Measurements from ENCODE around the gene GP1BA.

DNA sequence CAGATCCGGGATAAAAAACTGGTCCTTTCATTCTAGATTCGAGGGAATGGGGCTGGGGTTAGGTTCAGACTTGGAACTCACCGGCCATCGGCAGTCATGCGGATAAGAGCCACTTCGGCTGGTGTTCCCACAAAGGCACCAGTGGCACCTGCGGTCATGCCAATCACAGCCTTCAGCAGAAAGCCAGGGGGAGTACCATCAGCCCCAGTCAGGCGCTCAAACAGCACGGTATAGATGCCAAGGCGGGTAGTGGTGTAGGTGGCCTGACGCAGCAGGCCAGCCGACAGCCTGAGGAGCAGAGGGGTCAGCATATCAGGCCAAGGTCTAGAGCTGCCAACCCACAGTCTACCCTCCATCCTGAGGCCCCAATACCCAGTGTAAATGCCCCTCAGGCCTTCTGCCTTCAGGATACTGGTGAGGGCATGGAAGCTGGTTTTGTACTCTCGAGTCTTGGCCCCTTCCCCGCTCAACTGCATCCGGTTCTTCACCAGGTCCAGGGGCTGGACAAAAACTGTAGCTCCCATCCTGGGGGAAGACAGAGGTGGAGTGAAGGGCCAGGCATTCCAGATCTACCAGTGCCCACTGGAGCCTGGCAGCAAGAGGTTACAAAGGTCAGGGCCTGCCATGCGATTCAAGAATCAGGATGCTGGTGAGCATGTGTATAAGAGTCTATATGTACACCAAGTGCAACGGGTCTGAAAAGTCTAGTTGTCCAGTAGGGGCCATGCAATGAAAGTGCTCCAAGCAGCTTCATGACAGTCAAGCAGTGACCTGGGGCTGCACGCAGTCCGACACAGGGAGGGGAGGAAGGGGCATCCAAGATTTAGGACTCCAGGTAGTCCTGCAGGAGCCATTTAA is 6.8 kb downstream of the GP1BA start:
- TF ChIP-seq, protein P1, sequence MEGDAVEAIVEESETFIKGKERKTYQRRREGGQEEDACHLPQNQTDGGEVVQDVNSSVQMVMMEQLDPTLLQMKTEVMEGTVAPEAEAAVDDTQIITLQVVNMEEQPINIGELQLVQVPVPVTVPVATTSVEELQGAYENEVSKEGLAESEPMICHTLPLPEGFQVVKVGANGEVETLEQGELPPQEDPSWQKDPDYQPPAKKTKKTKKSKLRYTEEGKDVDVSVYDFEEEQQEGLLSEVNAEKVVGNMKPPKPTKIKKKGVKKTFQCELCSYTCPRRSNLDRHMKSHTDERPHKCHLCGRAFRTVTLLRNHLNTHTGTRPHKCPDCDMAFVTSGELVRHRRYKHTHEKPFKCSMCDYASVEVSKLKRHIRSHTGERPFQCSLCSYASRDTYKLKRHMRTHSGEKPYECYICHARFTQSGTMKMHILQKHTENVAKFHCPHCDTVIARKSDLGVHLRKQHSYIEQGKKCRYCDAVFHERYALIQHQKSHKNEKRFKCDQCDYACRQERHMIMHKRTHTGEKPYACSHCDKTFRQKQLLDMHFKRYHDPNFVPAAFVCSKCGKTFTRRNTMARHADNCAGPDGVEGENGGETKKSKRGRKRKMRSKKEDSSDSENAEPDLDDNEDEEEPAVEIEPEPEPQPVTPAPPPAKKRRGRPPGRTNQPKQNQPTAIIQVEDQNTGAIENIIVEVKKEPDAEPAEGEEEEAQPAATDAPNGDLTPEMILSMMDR (conservative IDR thresholded peaks at IDR 0.05; ENCODE audit: low read depth in 2 of 2), result no peak
- TF ChIP-seq CREB1 (CRISPR knock-in tag; IDR thresholded peaks at IDR 0.05; ENCODE audit: low read depth) (no peak), EZH2phosphoT487 (IDR thresholded peaks at IDR 0.05; ENCODE audit: unreplicated experiment) (no peak), POLR2AphosphoS5 (IDR thresholded peaks at IDR 0.05; ENCODE audit: low read depth) (no peak), STAT1 (IDR thresholded peaks at IDR 0.05; ENCODE audit: unreplicated experiment) (no peak), REST (IDR thresholded peaks at IDR 0.05; ENCODE audit: unreplicated experiment) (no peak), EZH2 (IDR thresholded peaks at IDR 0.05; ENCODE audit: low read depth, unreplicated experiment) (no peak)
- TF ChIP-seq, protein P2, sequence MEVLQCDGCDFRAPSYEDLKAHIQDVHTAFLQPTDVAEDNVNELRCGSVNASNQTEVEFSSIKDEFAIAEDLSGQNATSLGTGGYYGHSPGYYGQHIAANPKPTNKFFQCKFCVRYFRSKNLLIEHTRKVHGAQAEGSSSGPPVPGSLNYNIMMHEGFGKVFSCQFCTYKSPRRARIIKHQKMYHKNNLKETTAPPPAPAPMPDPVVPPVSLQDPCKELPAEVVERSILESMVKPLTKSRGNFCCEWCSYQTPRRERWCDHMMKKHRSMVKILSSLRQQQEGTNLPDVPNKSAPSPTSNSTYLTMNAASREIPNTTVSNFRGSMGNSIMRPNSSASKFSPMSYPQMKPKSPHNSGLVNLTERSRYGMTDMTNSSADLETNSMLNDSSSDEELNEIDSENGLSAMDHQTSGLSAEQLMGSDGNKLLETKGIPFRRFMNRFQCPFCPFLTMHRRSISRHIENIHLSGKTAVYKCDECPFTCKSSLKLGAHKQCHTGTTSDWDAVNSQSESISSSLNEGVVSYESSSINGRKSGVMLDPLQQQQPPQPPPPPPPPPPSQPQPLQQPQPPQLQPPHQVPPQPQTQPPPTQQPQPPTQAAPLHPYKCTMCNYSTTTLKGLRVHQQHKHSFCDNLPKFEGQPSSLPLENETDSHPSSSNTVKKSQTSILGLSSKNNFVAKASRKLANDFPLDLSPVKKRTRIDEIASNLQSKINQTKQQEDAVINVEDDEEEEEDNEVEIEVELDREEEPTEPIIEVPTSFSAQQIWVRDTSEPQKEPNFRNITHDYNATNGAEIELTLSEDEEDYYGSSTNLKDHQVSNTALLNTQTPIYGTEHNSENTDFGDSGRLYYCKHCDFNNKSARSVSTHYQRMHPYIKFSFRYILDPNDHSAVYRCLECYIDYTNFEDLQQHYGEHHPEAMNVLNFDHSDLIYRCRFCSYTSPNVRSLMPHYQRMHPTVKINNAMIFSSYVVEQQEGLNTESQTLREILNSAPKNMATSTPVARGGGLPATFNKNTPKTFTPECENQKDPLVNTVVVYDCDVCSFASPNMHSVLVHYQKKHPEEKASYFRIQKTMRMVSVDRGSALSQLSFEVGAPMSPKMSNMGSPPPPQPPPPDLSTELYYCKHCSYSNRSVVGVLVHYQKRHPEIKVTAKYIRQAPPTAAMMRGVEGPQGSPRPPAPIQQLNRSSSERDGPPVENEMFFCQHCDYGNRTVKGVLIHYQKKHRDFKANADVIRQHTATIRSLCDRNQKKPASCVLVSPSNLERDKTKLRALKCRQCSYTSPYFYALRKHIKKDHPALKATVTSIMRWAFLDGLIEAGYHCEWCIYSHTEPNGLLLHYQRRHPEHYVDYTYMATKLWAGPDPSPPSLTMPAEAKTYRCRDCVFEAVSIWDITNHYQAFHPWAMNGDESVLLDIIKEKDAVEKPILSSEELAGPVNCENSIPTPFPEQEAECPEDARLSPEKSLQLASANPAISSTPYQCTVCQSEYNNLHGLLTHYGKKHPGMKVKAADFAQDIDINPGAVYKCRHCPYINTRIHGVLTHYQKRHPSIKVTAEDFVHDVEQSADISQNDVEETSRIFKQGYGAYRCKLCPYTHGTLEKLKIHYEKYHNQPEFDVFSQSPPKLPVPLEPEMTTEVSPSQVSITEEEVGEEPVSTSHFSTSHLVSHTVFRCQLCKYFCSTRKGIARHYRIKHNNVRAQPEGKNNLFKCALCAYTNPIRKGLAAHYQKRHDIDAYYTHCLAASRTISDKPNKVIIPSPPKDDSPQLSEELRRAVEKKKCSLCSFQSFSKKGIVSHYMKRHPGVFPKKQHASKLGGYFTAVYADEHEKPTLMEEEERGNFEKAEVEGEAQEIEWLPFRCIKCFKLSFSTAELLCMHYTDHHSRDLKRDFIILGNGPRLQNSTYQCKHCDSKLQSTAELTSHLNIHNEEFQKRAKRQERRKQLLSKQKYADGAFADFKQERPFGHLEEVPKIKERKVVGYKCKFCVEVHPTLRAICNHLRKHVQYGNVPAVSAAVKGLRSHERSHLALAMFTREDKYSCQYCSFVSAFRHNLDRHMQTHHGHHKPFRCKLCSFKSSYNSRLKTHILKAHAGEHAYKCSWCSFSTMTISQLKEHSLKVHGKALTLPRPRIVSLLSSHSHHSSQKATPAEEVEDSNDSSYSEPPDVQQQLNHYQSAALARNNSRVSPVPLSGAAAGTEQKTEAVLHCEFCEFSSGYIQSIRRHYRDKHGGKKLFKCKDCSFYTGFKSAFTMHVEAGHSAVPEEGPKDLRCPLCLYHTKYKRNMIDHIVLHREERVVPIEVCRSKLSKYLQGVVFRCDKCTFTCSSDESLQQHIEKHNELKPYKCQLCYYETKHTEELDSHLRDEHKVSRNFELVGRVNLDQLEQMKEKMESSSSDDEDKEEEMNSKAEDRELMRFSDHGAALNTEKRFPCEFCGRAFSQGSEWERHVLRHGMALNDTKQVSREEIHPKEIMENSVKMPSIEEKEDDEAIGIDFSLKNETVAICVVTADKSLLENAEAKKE (CRISPR knock-in tag; IDR thresholded peaks at IDR 0.05), result no peak
